ENCODE results near the gene CLTRN. TPM values are rescaled to one million over a fixed set of nuclear protein-coding genes. Genes with fewer than 3 reads are reported as not detected.
"Not testable (repeated sequence)": the region's sequence is repeated elsewhere in the genome, so short reads cannot be mapped to it uniquely, and the experiment has no call there.

CLTRN gene
- 0.80 and 1.1 TPM in 2 replicates for total RNA-seq
- long read RNA-seq, partial matches to known transcripts, result 0 of 3 reads
- long read RNA-seq, other reads (novel, unspliced or antisense), result 3 of 3 reads

- no peak for DNase-seq (ENCODE audit: low read depth, low spot score)
- Mint-ChIP-seq H3K27me3 (ENCODE audit: low read depth) (peaks cover 12% of the 10 kb centered on the region), H3K4me3 (no peak within 1 kb of the TSS), H3K36me3 (ENCODE audit: low read depth) (no peaks in the 10 kb centered on the region), H3K27ac (ENCODE audit: unreplicated experiment) (no peak within 1 kb of the TSS), H3K4me1 (no peaks in the 10 kb centered on the region), H3K9me3 (no peaks in the 10 kb centered on the region)
- no peak for TF ChIP-seq CTCF (conservative IDR thresholded peaks at IDR 0.05)
Measured at GRCh38 chrX:15664487-15665444, at the start of gene CLTRN. TSS of gene CLTRN (minus strand) at chrX:15664805. CDS start at chrX:15664775, 30 bp downstream.

GRCh38 chrX:15704273-15704672, 39.7 kb upstream of the CLTRN start:
- H3K9me3 Mint-ChIP-seq; H3K27ac Mint-ChIP-seq (ENCODE audit: unreplicated experiment); H3K27me3 Mint-ChIP-seq (ENCODE audit: low read depth); H3K4me3 Mint-ChIP-seq; H3K36me3 Mint-ChIP-seq (ENCODE audit: low read depth); DNase-seq (ENCODE audit: low read depth, low spot score); H3K4me1 Mint-ChIP-seq: not testable (repeated sequence)

GRCh38 chrX:15703809-15704208, 39.2 kb upstream of the CLTRN start:
- H3K36me3 Mint-ChIP-seq (ENCODE audit: low read depth); H3K4me1 Mint-ChIP-seq; H3K4me3 Mint-ChIP-seq; H3K9me3 Mint-ChIP-seq; H3K27me3 Mint-ChIP-seq (ENCODE audit: low read depth); H3K27ac Mint-ChIP-seq (ENCODE audit: unreplicated experiment); DNase-seq (ENCODE audit: low read depth, low spot score): not testable (repeated sequence)

- Mint-ChIP-seq H3K4me3 (no peak overlapping the region), H3K36me3 (ENCODE audit: low read depth) (peaks cover 9% of the 10 kb centered on the region), H3K4me1 (peaks cover 5% of the 10 kb centered on the region), H3K27me3 (ENCODE audit: low read depth) (no peaks in the 10 kb centered on the region), H3K9me3 (no peaks in the 10 kb centered on the region), H3K27ac (ENCODE audit: unreplicated experiment) (no peak overlapping the region)
- no peak for DNase-seq (ENCODE audit: low read depth, low spot score)
- TF ChIP-seq CTCF (conservative IDR thresholded peaks at IDR 0.05), result no peak
Measured at GRCh38 chrX:15702488-15703371, 38.1 kb upstream of the CLTRN start.

- no peak overlapping the region for H3K4me3 Mint-ChIP-seq
- H3K4me1 Mint-ChIP-seq, result peaks cover under 1% of the 10 kb centered on the region
- H3K36me3 Mint-ChIP-seq (ENCODE audit: low read depth), result peaks cover 14% of the 10 kb centered on the region
- no peaks in the 10 kb centered on the region for H3K27me3 Mint-ChIP-seq (ENCODE audit: low read depth)
- no peaks in the 10 kb centered on the region for H3K9me3 Mint-ChIP-seq
- DNase-seq (ENCODE audit: low read depth, low spot score), result no peak
- no peak for TF ChIP-seq CTCF (conservative IDR thresholded peaks at IDR 0.05)
- H3K27ac Mint-ChIP-seq (ENCODE audit: unreplicated experiment), result no peak overlapping the region
Measured at GRCh38 chrX:15696516-15696915, 31.9 kb upstream of the CLTRN start.

GRCh38 chrX:15694941-15695451, 30.4 kb upstream of the CLTRN start:
- Mint-ChIP-seq H3K36me3 (ENCODE audit: low read depth) (peaks cover 7% of the 10 kb centered on the region), H3K4me3 (no peak overlapping the region), H3K4me1 (no peaks in the 10 kb centered on the region), H3K9me3 (no peaks in the 10 kb centered on the region), H3K27ac (ENCODE audit: unreplicated experiment) (no peak overlapping the region), H3K27me3 (ENCODE audit: low read depth) (no peaks in the 10 kb centered on the region)
- DNase-seq (ENCODE audit: low read depth, low spot score), result no peak
- no peak for TF ChIP-seq CTCF (conservative IDR thresholded peaks at IDR 0.05)
